ENCODE data around the gene POGZ.
A peak's percentile ranks its signal among the peaks of the same experiment; 100 is the strongest.

POGZ gene

DNA sequence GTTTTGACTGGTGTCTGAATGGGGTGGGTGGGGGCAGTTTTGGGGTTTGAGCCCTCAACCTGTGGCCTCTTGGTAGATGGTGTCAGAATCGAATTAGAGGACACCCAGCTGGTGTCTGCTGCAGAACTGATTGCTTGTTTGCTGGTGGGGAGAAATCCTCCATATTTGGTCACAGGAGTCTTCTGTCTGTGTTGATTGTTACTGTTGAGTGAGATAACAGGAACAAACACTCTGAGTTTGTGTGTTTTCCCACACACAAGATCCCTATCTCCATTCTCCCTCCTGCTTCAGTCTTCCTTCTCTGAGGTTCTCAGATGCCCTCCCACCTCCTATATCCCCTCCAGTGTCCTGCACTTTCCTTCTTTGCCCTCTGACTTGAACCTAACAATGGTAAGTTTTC lies 32.8 kb upstream of the POGZ start:
- H3K4me3 ChIP-seq (ENCODE audit: low read length) = no peak overlapping the region
- TF ChIP-seq ZNF274 (IDR thresholded peaks at IDR 0.05; ENCODE audit: low read depth, low read length) = no peak

DNA sequence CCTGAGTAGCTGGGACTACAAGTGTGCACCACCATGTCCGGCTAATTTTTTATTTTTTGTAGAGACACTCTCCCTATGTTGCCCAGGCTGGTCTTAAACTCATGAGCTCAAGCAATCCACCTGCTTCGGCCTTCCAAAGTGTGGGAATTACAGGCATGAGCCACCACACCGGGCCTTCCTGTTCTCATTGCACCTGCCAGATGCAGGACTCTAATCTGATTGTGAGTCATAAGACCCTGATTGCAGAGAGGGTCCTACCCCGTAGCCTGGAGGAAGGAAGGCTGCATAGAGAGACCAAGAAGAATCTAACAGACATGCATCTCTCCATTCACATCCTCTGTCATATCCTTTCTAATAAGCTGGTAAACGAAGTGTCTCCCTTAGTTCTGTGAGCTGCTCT lies 32.3 kb upstream of the POGZ start:
- H3K4me3 ChIP-seq (ENCODE audit: low read length) = no peak overlapping the region
- no peak for TF ChIP-seq ZNF274 (IDR thresholded peaks at IDR 0.05; ENCODE audit: low read depth, low read length)

DNA sequence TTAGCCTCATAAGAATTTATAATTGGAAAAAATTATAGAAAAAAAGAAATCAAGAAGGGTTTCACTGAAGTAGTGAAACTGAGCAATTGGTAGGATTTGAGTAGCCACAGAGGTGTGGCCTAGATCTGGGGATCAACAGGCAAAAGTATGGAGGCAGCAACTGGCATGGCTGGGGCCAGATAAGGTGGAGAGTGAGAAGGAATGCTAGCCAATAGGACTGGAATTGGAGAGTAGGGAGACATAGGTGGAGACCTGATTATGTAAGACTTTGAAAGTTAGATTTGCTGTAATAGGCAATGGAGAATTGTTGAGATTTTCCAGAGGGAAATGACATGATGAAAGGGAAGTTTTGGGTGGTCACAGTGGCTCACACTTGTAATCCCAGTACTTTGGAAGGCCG lies 27.3 kb upstream of the POGZ start:
- H3K4me3 ChIP-seq (ENCODE audit: low read length) = no peak overlapping the region
- no peak for TF ChIP-seq ZNF274 (IDR thresholded peaks at IDR 0.05; ENCODE audit: low read depth, low read length)

DNA sequence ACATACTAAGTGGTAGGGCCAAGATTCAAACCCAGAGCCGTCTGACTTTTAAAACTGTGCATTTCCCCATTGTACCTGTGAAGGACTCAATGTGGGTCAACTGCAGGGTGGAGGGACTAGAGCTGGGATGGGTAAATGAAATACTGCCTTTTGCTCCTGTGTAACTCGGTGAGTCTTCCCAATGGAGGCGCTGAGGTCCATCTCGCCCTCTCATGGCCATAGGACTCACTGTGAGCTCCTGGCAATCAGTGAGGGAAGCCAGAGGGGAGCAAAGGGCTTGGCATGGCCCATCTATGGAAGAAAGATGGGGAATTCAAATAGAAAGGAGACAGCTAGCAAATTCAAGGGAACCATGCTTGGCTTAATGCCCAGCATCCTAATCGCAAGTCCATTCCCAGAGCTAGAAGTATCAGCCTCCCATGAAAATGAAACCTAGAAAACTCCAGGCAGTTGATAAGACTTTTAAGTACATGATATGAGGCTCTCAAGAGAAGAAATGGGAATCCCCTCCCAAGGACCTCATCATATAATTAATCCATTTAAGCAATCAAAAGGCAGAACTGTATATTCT lies 26.5 kb upstream of the POGZ start:
- TF ChIP-seq ZNF274 (IDR thresholded peaks at IDR 0.05; ENCODE audit: low read depth, low read length) = no peak
- no peak overlapping the region for H3K4me3 ChIP-seq (ENCODE audit: low read length)

DNA sequence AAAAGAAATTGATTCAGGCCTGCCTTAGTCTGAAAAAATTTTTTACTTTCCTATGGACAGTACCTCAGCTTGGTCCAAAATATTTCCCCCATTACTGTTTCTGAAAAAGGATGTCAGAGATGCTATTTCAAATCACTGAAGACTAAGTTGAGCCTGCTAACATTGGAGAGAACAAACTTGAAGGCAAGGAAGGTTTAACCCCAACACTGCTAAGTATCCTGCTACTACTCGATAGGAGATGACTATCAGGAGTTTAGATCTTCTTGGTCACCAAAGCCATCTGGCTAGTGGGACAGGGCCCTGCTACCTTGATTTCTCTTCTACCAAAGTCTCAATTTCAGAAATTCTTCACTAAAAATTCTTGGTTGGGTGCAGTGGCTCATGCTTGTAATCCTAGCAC lies 22.7 kb upstream of the POGZ start:
- H3K4me3 ChIP-seq (ENCODE audit: low read length) = no peak overlapping the region
- no peak for TF ChIP-seq ZNF274 (IDR thresholded peaks at IDR 0.05; ENCODE audit: low read depth, low read length)

DNA sequence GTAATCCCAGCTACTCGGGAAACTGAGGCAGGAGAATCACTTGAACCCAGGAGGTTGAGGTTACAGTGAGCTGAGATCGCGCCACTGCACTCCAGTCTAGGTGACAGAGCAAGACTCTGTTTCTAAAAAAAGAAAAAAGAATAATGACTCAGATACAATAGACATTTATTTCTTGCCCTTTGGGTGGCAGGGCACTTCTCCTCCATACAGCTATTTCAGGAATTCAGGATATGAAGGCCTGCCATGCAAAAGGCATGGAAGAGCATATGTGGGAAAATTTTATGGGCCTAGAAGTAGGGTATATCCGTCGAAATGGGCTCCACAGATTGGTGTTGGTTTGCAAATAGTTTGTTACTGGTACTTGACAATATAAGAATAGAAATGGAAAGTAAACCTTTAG lies 20.2 kb upstream of the POGZ start:
- TF ChIP-seq ZNF274 (IDR thresholded peaks at IDR 0.05; ENCODE audit: low read depth, low read length) = no peak
- H3K4me3 ChIP-seq (ENCODE audit: low read length) = no peak overlapping the region

DNA sequence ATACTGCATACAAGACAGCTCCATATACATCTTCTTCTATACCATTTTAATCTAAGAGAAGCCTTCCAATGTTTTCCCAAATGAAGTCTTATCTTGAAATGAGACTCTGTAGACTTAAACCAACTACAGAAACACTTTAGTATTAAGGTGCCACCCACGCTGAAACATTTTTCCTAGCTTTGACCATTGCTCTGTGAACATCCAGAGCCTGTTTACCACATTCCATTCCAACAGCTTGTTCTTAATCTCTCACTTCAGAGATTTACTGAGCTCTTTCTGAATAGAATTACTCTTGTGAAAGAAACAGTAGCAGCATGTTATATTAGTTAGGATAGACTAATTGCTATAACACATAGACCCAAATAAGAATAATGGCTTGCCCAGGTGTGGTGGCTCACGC lies 19.6 kb upstream of the POGZ start:
- TF ChIP-seq ZNF274 (IDR thresholded peaks at IDR 0.05; ENCODE audit: low read depth, low read length) = no peak
- H3K4me3 ChIP-seq (ENCODE audit: low read length) = no peak overlapping the region

DNA sequence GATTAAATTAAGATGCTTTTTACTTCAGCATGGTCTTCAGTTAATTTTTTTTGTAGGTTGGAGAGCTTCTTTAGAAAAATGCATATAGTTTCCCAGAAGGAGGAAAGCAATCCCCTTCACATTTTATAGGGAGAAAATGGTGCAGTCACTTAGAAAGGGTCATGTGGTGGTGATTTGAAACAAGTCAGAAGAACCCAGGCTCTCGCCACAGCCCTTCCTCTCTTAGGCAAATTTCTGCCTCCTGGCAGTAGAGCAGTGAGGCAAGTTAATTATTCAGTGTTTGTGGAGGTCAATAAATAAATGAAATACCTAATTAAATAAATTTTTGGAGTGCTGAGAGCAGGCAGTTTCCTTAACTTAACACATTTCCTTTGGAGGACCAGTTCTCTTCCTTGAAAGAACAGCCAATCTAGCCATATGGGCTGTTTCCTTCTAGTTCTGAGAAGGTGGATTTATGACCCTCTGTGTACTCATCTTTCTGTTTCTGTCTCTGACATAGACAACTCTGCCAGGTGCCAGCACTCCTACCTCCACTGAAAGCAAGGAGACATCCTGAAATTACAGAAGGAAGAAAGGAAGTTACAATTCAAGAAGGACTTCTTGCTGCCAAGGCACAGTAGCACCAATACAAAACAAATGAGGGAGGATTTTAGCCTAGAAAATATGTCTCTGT lies 19.0 kb upstream of the POGZ start:
- no peak overlapping the region for H3K4me3 ChIP-seq (ENCODE audit: low read length)
- TF ChIP-seq ZNF274 (IDR thresholded peaks at IDR 0.05; ENCODE audit: low read depth, low read length) = no peak

DNA sequence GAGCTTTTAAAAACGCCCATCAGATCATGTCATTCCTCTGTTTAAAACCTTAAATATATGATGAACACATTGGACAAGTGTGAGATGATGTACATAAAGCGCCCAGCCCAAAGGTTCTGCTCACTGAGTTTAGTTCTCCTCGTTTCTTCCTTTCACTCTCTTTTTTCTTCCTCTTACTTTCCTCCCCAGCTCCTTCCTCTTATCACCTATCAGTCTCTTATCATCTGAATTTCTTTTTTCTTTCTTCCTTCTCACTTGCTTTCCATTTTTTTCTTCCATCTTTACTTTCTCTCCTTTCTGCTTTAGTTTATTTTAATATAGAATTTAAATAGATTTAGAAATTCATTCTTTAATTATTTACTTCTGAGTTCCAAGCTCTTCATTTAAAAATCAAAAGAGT lies 17.8 kb upstream of the POGZ start:
- no peak for TF ChIP-seq ZNF274 (IDR thresholded peaks at IDR 0.05; ENCODE audit: low read depth, low read length)
- no peak overlapping the region for H3K4me3 ChIP-seq (ENCODE audit: low read length)

DNA sequence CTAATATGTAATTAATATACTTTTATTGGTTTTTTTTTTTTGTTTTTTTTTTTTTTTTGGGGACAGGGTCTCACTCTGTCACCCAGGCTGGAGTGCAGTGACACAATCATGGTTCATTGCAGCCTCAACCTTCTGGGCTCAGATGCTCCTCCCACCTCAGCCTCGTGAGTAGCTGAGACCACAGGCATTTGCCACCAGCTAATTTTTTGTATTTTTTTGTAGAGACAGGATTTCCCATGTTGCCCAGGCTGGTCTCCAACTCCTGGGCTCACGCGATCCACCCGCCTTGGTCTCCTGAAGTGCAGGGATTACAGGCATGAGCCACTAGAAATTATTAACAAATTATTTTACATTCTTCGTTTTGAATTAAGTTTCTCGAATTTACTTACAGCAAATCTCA lies 16.8 kb upstream of the POGZ start:
- TF ChIP-seq ZNF274 (IDR thresholded peaks at IDR 0.05; ENCODE audit: low read depth, low read length) = no peak
- no peak overlapping the region for H3K4me3 ChIP-seq (ENCODE audit: low read length)

DNA sequence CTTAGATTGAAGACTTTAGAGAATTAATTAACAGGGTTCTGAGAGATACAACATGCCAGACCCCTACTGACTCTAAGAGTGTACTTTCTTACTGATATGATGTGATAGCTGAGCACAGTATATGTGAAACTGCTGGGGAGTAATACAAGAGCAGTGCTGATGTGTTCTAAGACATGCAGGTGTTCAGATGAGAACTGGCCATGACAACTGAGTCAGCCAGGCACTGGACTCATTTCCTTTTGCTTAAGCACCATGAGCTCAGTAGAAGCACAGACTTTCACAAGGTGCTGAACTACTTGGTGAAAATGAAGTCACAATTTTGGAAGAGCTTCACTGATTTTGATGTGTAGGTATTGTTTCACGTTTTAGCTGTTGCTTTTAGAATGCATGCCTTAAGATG lies 15.9 kb upstream of the POGZ start:
- no peak for TF ChIP-seq ZNF274 (IDR thresholded peaks at IDR 0.05; ENCODE audit: low read depth, low read length)
- no peak overlapping the region for H3K4me3 ChIP-seq (ENCODE audit: low read length)

DNA sequence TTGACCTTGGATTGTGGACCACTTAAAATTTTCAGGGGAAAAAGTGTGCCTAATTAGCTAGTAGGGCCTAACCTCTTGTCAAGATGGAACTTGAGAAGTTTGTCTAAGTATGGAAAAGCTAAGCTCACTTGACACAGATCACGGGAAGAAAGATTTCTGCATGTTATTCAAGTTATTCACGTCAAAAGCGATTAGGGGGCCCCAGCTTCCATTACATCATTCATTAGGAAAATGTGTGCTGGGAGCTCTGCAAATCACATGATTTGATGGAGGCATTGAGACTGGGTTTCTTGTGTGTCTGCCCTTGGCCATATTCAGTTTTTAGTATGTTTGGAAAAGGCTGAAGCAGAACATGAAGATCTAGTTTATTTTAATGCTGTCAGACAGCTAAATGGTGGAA lies 15.5 kb upstream of the POGZ start:
- no peak overlapping the region for H3K4me3 ChIP-seq (ENCODE audit: low read length)
- TF ChIP-seq ZNF274 (IDR thresholded peaks at IDR 0.05; ENCODE audit: low read depth, low read length) = no peak

DNA sequence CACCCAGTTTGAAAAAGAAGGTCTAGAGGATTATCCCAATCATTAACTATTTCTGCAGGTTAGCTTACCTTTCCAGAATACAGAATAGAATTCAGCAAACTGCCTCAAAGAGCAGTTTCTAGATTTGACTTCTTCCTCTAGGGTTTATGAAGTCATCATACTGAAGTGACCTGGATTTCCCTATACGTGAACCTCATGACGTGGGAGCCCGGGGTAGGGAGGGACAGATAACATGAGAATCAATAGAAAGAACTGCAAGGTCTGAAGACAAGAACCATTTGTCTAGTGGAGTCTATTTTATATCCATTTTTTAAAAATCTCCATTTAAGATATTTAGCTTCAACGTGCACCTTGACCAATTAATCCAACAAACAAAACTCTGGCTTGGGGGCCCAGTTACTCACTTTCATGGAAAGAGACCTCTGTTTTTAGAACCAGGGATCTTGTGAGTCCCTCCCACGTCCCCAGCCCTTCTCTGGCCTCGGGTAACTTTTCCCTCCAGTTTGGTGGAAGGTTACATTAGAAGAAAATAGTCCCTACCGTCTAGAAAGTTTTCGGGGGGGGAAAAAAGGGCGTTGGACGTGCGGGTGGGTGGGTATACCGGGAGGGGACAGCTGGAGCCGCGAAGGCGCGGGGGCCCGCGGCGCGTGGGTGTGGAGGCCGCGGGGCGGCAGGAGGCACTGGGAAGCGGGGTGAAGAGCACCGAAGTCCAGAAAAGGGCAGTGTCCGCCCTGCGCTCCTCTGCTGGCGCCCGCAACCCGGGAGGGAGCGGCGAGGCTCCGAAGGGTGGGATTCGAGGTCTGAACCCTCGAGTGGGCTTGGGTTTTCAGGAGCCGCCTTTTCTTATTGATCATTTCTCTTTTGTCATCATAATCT lies 13.8 kb upstream of the POGZ start:
- peak overlapping the region; percentile 40; the same call in 1 of the 2 replicates for H3K4me3 ChIP-seq (ENCODE audit: low read length)
- TF ChIP-seq ZNF274 (IDR thresholded peaks at IDR 0.05; ENCODE audit: low read depth, low read length) = no peak

DNA sequence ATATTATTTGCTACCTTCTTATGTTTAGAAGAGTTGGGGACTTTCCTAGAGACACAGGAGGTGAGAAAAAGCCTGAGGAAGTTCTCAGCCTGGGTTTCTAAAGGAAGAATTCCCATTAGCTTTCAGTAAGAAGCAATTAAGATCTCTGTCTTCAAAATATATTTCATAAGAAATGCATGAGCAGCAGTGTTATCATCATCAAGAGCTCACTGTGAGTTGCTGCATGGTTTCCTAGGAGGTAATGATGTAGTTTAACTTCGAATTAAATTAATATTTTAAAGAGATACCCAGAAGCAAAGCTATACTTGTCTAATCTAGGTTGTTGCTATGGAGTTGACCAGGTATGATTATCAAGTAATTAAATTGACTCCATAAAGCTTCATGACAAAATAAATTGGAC lies 5.7 kb upstream of the POGZ start:
- no peak for TF ChIP-seq ZNF274 (IDR thresholded peaks at IDR 0.05; ENCODE audit: low read depth, low read length)
- H3K4me3 ChIP-seq (ENCODE audit: low read length) = no peak overlapping the region

DNA sequence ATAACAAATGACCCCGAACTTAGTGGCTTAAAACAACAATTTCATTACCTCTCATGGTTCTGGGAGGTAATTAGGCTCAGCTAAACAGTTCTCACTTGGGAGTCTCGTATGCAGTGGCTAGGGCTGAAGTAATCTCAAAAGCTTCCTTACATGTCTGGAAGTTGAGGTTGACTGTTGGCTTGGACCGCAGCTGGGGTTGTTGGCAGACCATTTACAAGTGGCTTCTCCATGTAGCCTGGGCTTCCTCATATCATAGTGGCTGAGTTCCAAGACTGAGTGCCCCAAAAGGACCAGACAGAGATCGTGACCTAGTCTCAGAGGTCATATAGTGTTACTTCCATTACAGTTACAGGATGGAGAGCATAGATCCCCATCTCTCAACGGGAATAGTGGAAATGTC lies 2.4 kb upstream of the POGZ start:
- no peak overlapping the region for H3K4me3 ChIP-seq (ENCODE audit: low read length)
- TF ChIP-seq ZNF274 (IDR thresholded peaks at IDR 0.05; ENCODE audit: low read depth, low read length) = no peak

All from GM08714 (cell line).